Measurements from ENCODE around the gene LUC7L3.

GRCh38 chr17:50764734-50765149, 45.3 kb downstream of the LUC7L3 start:
- TF ChIP-seq CTCF (IDR thresholded peaks at IDR 0.05; ENCODE audit: poor library complexity) (no peak), EZH2phosphoT487 (IDR thresholded peaks at IDR 0.05; ENCODE audit: low read depth, severe bottlenecking, unreplicated experiment) (no peak), EZH2 (IDR thresholded peaks at IDR 0.05; ENCODE audit: borderline replicate concordance) (no peak)
